Liver (tissue), 3 donors: ENCODE results near the gene FADS6.

Experiments used
- ATF3 ChIP-seq: IDR thresholded peaks from 2 replicates; pipeline ENCODE4 v1.6.1; 2016; ENCODE audit warnings: antibody characterized with exemption
- CTCF ChIP-seq: fragments of 150-350 bp; IDR thresholded peaks from 2 replicates; pipeline ENCODE4 v1.5.1; 2017; ENCODE audit warnings: improper control_type of control experiment, low read depth, low read length; ENCODE audit not compliant: missing input control
- EGR1 ChIP-seq, 2 donors: IDR thresholded peaks; 2 replicates each; pipeline ENCODE4 v1.6.1; 2016 to 2018; ENCODE audit warnings: antibody characterized with exemption in 2 of 2, low read depth in 2 of 2
- JUND ChIP-seq, 2 donors: IDR thresholded peaks; 2 replicates each; pipeline ENCODE4 v1.6.1; 2016; ENCODE audit warnings: antibody characterized with exemption in 2 of 2
- donor health status: healthy.
- donor health status: healthy.

DNA sequence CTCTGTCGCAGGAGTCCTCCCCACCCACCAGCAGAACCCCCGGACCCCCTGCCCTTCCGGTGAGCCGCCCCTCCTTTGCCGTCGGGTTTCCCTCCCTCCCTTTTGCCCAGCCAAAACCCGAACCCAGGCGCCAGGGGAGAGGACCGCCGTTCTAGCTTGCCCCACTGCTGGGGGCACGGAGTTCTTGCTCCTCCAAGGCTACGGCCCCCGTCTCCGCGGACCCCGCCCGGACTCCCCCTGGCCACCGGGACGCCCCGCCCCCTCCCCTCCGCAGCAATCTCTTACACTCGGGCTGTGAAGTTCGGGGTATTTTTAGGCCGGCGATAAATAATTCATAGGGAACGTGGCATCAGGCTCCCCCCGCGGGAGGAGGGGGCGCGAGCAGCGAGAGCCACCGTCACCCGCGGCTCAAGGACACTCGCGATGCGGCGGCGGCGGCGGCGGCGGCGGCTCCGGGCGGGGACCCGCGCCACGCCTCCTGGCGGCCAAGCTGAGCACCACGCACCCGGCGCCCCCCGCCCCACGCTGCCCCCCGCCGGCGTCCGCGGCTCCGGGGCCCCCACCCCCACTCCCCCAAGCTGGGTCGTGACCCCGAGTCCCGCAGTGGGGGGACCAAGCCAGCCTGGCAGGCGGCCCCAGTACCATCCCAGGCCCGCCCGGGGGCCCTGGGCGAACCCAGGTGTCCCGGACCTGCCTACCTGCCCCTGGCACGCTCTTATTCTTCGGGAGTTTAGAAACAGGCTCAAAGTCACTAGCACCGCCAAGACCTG lies 33.8 kb downstream of the FADS6 start, which contains the start of gene GRIN2C:
- TF ChIP-seq CTCF = no peak
- TF ChIP-seq JUND (IDR thresholded peaks at IDR 0.05) = no peak
- no peak for TF ChIP-seq ATF3
- TF ChIP-seq EGR1 (IDR thresholded peaks at IDR 0.05; ENCODE audit: low read depth in 2 of 2) = no peak
